HG03196 (cell line): ENCODE data around the gene CDRT4.

Experiments used
- ATAC-seq: cut with Tn5 transposase; IDR thresholded peaks from one replicate; pipeline ENCODE4 v1.9.1; 2021; ENCODE audit not compliant: unreplicated experiment

Gene CDRT4

DNA sequence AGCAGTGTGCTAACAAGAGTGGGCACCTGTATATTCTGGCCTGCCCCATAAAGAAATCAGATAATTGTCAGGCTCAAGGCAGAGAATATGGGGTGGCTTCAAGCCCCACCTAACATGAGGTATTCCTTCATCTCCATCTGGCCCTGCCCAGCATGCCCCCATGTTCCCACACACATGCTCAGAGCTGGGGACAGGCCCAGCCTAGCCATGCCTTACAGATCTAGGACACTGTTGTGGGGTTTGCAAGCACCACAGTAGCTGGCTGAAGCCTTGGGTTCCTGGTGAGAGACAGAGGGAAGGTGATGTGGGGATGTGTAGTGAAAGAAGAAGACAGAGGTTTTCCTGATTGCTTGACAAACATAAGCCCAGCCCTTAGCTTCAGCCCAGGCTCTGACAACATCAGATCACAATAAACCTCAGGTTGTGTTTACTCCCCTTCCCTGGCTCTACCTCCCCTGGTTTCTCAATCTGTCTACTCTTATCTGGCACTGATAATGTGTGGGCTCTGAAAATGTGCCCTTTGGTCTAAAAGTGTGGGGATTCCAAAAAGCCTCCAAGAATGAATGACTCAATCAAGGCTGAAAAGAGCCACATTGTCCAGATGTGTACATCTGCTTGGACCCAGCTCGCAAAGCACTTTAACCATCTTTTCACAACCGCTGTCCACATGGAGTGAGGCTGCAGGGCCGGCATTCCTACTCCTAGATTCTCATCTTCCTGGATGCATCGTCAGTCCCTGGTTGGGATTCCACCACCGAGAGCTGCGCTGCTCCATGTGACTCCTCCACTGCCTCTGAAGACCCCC is 34.4 kb downstream of the CDRT4 start:
- no peak for ATAC-seq

DNA sequence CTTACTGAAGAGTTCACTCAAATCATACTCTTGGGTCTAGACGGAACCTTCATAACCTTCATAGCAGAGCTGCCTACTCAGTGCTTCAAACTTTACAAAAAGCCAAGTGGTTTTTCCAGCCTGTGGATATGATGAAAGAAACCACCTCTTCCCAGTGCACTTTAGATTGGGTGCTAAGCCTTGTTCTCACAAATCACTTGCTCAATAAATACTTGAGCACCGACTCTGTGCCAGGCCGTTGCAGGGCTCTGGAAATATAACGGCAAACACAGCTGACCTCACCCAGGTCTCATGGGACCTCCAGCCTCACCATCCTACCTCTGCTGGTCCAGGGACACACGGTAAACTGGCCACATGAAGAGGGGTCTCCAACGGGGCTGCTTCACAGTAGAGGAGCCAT is 35.7 kb downstream of the CDRT4 start:
- no peak for ATAC-seq

DNA sequence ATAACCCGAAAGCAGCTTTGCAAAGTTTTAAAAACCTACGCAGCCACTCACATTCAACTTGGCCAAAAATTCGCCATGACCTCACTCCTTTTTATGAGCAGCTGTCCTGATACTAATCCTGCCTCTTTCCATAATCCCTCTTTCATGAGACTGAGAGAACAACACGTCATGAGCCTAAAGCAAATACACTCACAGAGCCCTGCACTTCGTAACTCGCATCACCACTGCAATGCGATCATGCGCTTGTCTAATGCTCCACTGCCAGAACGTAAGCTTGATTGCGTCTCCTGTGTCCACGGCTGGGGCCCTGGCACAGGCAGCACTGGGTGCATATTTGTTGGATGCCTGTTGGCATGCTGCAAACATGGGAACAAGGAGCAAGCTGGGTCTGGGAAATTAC is 36.2 kb downstream of the CDRT4 start:
- ATAC-seq = no peak

DNA sequence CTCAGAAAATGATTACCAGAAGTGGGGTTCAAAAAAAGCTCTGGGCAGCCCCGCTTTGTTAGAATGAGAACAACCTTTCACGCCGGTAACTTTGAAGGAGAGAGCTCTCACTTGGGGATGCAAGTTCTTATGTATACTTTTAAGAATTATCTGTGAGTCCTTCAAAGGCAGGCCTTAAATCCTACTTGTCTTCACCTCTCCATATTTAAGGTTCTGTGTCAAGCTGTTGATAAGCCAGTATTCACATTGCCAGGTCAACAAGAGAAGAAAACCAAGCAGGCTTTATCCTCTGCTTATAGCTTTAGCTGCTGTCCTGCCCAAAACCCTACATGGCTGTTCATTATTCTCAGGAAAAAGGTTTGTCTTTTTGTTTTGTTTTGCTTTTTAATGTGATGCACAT is 42.9 kb downstream of the CDRT4 start:
- ATAC-seq = no peak

DNA sequence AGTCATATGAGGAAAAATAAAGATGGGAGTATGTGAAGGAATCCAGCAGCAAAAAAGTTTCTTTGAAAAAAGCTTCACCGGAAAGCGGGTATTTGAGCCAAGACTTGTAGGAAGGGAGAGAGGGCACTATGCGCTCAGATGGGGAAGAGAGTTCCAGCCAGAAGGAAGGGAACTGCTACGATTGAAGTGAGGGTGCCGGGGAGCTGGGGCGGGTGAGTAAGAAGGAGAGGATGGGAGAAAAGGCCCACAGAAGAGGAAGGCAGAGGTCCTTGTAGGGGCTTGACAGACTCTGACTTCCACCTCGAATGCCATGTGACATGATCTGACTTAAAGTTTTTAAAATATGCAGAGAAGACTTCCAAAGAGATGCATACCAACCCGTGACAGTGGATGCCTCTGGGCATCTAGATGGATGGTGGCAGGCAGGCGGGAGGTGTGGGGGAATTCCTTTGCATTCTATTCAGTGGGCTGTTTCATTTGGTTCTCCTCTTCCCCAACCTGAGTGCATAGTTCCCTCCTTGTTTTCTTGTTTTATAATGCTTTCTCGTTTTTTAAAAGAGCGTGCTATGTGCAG is 44.9 kb downstream of the CDRT4 start:
- ATAC-seq = no peak

DNA sequence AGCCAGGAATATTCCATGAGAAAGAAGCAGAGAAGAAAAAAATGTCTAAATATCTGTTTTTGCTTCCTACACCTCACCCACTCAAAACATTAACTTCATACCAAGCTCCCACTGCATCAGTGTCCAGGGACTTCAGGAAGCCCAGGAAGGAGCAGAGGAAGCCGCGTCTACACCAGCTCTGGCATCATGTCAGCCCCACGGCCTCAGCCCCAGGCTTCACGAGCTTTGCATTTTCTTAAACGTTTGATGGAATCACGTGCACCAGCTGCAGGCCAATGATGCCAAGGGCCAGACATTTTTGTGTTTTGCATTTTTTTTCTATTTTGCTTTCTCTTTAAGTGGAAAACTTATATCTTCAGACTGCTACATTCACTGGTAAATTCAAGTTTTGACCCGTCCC is 48.6 kb downstream of the CDRT4 start:
- ATAC-seq = no peak

DNA sequence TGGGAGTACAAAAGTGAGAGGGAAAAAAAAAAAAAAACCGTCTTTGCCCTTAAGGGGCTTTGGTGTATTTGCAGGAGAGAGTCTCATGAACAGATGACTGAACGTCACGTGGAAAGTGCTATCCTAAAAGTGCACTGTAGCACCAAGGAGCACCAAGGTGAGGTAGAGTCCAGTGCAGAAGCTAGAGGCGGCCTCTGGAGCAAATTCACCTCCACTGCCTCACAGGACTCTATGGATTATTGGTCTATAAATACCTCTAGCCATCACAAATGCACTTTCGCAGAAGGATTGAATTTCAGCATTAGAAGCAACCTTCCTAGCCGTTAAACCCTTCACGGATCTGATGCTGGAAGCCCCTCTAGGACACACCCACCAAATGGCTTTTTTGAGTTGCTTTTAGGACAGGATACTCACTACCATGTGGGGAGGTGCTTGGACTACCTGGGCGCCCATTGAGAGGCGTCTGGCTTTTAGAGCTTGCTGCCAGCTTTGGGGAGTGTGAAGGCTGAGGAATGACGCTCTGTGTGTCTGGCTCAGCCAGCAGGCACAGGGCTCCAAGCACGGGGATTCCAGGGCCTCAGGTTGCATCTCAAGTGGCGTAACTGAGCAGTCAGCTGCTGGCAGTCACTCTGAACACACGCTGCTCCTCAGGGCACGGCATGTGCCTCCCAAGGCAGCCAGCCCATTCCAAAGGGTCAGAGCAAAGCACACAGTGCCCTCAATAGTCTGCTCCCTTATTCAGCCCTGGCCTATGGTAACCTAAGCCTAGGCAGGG is 52.7 kb downstream of the CDRT4 start:
- no peak for ATAC-seq

DNA sequence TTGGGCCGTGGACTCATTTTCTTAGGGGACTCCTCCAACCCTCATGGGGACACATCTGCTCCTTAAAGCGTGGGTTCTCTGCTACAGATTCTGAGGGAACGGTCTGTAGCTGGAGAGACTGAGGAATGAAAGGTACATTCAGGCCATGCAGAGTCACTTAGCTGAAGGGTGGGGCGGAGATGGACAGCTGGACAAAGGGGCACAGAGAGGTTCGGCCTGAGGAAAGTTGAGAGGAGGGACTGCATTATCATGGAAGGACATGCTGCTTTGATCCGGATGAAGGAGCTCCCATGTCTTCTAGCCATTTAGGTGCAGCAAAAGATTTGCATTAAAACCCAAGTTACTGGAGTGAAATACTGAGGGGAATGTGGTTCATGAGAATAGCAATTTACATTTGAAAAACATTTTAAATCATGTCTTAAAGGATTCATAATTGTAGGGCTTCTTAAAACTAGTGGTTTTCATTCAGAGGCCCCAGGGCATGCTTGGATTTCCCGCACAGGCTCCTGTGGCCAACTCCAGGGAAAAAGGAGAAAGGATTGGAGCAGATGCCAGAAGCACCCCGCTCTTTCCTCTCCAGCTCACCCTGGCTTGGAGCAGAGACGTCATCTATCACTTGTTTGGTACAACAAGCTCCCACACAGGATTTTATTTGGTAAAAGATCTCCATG is 54.2 kb downstream of the CDRT4 start:
- ATAC-seq = no peak

DNA sequence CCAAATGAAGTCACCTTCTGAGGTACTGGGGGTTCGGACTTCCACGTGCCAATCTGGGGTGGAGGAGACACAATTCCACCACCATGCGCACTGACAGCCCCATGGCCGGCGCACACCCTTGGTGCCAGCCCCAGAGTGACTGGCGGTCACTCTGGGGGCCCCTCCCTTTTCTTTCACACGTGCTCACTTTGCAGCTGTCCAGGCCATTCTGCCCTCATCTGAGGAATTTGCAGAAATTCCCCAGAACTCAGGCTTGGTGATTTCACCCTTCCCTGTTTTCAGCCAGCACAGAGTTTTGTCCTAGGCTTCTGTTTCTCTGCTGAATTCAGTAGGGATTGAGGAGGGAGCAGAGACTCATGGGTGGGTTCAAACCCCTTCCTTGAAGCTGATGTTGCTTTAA is 54.8 kb downstream of the CDRT4 start:
- ATAC-seq = no peak

DNA sequence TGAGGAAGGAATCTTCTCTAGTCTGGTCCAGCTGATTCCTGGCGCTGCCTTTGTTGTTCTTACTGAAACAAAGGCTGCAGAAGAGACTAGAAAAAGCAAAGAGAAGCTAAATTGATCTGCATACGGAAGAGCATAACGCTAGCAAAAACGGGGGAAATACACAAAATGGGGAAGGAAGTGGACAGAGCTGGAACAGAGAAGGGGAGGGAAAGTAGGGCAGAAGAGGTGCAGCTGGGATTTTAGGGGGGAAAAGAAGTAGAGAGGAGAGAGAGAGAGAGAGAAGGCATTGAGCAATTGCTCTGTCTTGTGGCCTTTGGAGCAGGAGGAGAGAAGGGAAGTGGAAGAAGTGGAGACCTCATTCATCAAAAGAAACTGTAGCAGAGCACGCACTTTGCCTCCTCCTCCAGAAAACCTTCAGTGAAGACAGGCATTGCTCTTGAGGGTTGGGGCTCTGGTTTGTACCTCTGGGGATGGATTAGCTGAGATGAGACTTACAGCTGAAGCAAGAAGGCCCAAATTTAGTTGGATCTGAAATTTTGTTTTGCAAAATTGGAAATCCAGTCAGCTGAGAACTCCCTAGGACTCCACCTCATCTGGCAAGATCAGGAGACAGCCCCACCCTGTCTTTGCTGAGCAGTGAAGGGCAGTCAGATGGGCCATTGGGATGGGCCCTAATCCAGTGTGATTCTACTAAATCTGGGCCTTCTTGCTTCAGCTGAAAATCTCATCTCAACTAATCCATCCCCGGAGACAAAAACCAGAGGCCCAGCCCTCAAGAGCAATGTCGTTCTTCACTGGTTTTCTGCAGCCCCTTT is 55.8 kb downstream of the CDRT4 start:
- no peak for ATAC-seq

DNA sequence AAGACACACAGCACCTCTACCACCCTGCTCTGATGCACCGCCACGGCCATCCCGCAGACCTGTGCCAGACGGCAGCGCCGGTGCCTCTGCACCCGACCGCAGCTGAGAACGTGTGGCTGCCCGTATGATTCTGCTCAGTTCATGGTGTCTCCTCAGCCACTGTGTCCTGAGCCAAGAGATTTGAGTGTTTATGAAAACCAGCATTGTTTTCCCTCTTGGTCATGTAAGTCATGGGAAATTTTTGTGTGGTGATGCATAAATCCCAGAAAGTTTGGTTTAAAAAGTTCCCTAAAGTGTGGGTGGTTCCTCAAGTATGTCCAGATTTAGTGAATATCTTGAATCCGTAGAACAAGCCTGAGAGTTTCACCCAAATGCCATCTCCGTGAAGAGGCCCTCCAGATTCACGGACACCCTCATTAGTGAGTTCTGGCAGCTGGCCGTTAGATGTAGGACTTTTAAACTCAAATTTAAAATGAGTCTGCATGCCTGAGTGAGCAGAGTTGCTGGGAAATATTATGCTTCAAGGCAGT is 57.6 kb downstream of the CDRT4 start:
- no peak for ATAC-seq

DNA sequence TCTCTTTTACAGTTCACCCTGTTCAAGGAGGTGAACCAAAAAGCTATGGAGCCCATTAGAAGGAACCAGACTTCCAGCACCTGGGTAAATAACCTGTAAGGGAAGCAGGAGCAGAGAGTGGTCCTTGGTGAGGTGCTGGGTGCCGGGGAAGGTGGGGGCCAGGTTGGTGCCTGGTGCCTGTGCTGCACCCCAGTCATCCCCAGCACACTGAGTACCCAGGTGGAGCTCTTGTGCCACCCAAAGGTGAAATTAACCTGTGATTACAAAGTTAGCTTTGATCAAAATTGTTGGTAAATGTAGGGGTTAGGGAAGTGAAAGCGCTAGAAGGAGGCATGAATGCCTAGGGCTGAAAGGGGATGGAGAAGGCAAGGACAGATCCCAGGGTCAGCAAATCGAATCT is 58.6 kb downstream of the CDRT4 start:
- ATAC-seq = no peak

DNA sequence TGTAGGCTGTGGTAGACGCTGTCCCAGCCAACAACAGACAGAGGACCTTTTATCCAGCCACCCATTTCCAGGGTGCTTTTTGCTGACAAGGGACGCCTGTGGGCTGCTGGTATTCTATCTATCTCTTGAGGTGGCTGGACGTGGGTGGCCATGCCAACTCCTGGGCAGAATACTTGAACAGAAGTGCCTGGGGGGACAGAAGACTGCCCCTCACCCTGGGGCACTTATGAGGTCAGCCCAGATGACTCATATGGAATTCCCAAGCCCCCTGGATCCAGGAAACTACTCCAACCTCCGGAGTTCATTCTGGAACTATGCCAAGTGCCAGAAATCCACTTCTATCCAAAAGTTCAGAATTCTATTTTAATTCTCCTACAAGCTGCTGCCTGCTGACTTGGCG is 61.3 kb downstream of the CDRT4 start:
- ATAC-seq = no peak

DNA sequence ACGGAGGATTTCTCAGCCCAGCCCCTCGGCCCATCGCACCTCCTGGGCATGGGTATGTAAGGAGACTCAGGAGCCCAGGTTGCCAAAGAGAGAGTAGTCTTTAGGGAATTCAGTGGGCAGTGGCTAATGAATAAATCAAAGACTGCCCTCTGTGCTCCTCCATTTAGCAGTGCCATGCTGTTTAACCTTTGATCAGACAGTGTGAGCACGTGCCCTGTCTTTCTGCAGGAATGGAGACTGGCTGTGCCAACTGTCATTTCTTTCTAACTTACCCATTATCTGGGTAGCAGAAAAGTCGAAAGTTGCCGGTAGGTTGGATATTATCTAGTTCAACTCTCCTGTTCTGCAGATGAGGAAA is 62.4 kb downstream of the CDRT4 start:
- ATAC-seq = no peak

DNA sequence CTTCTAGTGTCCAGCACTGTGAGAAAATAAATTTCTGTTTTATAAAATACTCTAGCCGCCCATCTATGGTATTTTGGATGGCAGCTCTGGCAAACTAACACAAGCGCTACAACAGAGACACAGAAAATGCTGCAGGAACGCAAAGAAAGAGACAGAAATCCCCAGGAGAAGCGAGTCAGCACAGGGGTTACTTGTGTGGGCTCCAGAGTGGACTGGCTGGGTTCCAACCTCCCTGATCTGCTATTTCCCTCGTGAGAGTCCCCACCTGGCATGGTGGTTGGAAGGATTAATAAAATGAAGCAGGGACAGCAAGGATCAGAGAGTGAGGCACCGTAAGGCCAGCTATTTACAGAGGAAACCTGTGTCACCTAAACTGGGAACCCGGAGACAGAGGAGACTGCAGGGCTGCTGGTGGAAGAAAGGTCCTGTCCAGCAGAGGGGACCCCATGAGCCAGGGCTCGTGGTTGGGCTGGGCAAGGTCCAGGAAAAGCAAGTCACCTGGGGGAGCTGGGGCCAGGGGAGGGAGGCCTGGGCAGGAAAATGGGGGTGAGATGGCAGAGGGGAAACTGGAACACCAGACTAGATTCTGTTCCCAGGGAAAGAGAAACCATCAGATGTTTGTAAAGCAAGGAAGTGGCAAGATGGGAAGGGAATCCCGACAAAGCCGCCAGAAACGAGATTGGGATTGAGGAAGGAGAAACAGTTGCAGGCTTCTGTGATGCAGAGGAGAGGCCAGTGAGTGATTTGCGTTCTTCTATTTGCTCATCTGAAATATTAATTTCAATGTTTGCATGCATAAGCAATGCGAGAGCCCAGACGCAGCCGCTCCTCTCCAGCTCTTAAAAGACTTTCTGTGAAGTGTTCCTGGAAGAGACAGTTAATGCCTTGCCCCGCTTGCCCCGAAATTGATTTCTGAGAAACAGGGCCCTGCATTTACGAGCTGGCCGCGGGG is 63.0 kb downstream of the CDRT4 start:
- ATAC-seq = no peak

DNA sequence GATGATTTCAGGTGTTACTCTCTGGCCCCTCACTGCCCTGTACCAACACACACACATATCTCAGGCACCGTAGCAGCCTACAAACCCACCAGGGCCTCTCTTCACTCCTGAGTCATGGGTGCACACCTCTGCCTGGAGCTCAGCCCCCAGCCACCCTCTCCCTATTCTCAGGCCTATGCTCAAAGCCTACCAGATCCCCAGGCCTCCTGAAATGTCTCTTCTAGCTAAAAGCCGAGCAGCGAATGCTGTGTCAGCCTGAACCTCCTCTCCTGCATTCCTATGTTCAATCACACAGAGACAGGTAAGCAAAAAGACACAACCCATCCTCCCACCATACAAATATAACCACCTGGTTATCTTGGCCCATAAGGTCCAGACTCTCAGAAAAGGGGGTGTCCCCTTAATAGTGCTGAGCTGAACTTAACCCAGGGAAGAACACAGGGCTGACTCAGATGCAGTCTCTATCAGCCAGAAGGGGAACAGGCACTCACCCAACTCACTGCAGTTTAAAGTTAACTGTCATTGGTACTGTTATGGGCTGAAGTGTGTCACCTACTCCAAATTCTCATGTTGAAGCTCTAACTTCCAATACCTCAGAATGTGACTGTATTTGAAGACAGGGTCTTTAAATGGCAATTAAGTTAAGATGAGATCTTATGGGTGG is 64.0 kb downstream of the CDRT4 start:
- ATAC-seq = no peak

DNA sequence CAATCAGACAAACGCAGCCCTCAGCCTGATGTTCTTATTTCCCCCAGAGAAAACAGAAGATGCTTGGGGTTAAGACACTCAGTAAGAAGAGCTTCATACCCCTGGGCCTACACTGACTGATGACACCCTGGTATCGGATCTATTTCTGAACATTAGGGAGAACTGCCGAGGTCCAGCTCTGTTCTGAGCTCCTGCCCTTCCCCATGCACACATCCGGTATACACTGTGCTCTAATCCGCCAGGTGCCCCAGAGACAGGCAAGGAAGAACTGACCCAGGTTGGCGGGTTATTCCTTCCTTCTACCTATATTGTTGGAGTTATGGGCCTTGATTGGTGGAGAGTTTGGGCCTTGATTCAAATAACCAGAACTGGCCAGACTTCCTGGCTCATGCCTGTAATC is 68.0 kb downstream of the CDRT4 start:
- ATAC-seq = no peak

DNA sequence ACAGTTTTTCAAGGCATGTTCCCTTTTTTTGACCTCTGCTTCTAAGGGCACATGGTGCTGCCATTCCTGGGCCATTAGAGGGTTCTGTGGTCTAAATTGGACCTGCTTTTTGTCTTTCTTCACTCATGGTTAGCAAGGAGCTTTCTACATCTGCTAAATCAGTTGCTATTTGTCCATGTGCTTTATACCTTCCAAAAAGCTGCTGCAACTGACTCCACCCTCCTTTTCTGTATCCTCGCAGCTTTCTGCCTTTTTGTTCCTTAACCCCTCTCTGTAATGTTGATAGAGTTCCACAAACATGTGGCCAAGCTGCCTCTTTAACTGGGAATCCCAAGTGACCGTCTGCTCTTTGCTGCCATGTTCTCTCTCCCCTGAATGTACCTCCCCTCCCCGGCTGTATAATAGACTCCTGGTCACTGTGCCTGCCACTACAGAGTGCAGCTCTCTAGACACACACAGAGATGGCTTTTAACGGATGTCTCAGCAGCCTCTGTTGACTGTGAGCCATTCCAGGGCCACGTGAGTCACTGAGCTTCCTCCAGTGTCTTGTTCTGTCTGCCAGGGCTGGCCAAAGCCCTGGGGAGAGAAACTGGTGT is 68.6 kb downstream of the CDRT4 start:
- ATAC-seq = no peak

DNA sequence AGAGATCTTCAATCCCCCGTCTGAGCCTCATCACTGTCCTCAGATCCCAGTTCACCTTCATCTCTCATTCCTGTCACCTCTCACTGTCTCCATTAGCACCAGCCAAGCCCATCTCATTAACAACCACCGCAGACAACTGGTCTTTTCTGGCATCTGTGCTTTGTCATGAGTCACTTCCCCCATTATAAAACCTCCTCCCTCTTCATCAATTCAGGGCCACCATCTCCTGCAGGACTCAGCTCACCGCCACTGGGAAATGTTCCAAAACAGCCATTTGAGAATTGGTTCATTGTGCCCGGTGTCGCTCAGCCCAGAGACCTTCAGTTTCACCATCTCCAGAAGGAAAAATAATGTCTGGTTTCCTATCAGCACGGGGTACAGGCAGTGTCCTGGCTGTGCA is 69.1 kb downstream of the CDRT4 start:
- no peak for ATAC-seq
